DMS 273 (cell line): Measurements from ENCODE around the gene SLC6A18.

Experiments
- DNase-seq: peaks from one replicate; lab custom pipeline; 2025; ENCODE audit not compliant: unreplicated experiment; lab: John Stamatoyannopoulos, UW

Gene SLC6A18

GRCh38 chr5:1203311-1203967 is 21.7 kb upstream of the SLC6A18 start:
- no peak for DNase-seq

- no peak for DNase-seq
These were observed 21.1 kb upstream of the SLC6A18 start for GRCh38 chr5:1203968-1204692.

- DNase-seq = peak; percentile 73
These were observed 20.4 kb upstream of the SLC6A18 start for GRCh38 chr5:1204693-1205242.

DNA sequence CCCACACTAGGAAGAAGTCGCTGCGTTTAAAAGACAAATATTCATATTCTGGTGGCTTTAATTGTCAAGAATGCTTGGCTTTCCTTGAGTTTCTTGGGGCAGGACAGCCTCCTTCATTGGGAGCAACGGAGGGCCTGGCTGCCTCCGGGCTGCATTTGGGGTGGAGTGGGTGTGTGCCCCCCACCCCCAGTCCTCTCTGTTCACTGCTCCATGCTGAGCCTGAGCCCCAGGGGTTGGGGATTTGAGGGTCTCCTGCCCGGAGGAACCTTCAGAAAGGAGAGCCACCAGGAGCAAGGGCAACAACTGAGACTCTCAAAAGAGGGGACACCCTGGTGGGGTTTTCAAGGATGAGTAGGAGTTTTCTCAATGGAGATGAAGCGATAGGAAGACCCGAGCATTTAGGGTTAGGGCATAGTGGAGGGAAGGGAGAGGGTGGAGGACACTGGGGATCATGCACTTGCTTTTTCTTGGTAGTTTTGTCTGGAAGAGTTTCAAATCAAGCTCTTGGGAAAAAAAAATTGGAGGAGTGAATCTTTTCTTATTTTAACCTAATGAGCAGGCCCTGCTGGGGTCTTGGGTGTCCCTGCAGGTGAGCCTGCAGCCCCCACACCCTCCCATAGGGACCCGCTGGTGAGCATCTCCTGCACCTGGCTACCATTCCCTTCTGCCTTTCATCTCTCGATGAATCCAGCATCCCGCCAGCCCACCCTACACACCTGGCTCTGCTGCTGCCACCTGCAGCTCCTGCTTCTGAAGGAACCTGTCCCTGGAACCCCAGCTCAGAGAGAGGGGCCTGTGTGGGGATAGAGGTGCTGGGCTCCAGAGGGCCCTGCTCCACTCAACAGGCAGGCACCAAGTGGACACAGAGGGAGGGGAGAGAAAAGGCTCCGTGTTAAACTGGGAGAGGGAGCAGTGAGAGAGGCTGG is 19.7 kb upstream of the SLC6A18 start:
- no peak for DNase-seq

DNA sequence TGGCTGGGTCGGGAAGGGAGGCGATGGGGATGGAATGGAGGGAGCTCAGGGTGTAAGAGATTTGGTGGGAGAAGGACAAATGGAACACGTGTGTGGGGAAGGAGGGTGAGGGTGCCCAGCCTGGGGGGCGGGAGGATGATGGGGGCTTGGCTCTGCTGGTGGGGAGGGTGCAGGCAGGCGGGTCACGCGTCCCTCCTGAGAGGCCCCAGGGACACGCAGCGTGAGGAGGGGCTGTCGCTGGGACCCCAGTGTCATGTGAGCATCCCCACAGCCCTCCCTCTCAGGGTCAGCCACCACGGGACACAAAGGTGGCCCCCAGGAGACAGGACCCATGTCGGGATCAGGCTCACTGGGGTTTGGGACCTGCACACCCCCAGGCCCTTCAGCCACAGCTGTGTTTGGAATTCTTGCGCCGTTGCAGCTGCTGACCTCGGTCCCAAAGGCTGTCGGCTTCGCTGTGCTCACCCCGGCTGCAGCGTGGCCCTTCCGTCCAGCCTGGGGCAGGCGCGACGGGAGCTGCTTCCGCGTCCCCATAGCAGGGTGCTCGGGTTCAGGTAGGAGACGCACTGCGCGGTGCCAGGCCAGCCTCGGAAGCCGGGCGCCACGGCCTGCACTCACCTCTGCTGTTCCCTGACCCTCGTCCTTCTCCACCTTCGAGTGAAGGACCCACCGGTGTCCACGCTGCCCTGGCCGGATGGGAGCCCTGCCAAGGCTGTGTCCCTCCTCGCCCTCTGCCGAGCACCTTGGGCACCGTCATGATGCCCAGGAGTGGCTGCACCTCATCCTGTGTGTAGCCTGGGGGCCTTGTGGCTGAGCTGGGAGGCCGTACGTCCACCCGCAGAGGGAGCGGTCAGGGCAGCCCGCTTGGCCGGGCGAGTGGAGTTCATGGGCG is 18.4 kb upstream of the SLC6A18 start:
- DNase-seq = no peak

DNA sequence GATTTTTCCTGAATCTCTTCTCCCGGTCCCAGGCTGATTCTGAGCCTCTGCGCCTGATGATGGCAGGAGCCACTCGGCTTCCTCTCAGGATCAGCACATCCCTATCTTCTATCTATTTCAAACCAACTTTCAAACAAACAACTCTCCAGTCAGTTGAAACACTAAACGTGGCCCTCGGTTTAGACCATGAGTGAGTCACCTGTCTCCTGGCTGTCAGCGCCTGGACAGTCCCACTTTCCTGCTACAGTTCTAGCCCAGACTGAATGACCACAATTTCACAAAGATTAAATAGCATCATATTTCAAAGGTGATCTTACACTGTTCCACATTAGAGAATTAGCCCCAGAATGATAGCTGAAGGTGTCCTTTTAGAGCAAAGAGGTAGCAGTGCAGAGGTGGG is 17.6 kb upstream of the SLC6A18 start:
- DNase-seq = no peak

GRCh38 chr5:1208221-1208742 is 16.9 kb upstream of the SLC6A18 start:
- no peak for DNase-seq

- no peak for DNase-seq
These were observed 16.3 kb upstream of the SLC6A18 start for GRCh38 chr5:1208743-1209488.

DNA sequence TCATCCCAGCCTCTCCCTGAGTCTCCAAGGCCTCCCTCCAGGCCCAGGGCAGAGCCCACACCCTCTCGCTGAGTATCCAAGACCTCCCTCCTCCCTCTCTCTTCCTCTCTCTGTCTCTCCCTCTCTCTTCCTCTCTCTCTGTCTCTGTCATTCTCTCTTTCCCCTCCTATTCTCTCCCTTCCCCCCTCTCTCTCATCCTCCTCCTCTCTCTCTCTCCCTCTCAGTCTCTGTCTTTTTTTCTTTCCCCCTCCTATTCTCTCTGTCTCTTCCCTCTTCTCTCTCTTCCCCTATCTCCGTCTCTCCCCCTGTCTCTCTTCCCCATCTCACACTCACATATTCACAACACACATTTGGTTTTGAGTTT is 15.7 kb upstream of the SLC6A18 start:
- no peak for DNase-seq

DNA sequence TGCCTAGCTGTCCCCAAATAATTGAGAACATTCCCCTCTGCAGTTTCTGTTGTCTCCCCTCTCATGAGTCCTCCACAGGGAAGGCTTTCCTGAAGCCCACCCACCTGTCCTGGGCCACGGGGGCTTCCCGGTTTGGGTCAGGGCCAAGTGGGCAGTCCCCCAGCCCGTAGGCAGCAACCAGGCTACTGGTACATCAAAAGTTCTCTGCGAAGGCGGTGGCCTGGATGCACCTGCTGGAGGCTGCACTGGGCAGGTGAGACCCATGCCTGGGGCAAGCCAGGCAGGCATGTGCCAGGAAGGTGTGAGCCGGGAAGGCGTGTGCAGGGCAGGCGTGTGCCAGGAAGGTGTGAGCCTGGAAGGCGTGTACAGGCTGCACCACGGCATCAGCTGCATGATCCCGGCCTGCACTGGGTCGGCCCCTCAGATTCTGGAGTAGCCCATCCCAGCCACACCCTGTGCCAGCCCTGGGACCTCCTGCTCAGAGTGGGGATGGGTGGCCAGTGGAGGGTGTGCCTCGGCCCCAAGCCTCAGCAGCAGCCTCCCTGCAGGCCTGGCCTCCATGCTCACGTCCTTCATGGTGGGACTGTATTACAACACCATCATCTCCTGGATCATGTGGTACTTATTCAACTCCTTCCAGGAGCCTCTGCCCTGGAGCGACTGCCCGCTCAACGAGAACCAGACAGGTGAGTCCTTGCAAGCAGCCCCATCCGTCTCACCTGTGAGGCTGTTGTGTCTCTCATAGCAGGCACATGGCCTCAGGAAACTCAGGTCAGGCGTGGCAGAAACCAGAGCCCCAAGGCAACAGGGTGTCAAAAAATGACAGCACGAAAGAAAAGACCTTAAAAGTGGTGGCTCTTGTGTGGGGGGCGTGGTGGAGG is 15.0 kb upstream of the SLC6A18 start:
- DNase-seq = no peak

GRCh38 chr5:1210832-1211251 is 14.3 kb upstream of the SLC6A18 start:
- DNase-seq = no peak

DNA sequence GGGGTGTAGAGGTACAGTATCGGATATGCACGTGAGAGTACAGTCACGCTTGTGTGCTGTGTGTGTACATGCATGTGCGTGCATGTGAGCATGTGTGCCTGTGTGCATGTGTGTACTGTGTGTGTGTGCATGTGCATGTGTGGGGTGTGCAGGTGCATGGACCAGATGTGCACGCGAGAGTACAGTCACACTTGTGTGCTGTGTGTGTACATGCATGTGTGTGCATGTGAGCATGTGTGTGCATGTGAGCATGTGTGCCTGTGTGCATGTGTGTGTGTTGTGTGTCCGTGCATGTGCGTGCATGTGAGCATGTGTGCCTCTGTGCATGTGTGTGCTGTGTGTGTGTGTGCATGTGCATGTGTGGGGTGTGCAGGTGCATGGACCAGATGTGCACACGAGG is 13.5 kb upstream of the SLC6A18 start:
- no peak for DNase-seq

DNA sequence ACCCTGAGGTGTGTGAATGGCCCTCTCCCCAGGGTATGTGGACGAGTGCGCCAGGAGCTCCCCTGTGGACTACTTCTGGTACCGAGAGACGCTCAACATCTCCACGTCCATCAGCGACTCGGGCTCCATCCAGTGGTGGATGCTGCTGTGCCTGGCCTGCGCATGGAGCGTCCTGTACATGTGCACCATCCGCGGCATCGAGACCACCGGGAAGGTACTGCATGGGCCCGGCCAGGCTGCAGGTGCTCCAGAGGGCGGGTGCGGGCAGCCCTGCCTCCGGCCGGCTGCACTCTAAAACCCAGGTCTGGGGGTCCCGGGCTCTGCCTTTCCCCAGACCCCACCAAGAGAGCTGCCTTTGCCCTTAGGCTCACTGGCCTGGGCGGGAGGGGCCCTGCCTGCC is 12.9 kb upstream of the SLC6A18 start:
- DNase-seq = no peak

DNA sequence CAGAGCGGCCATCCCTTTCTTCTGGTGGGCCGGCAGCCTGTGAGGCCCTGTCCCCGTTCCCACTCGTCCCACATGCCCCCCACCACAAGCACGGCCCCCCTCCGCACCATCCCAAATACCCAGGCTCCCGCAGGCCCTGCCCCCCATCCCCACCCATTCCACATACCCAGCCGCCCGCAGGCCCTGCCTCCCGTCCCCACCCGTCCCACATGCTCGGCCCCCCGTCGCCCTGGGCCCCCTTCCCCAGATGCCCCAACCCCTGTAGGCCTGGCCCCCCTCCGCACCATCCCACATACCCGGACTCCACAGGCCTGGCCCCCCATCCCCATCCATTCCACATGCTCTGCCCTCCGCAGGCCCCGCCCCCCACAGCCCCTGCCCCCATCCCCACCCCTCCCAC is 12.3 kb upstream of the SLC6A18 start:
- DNase-seq = no peak

GRCh38 chr5:1213508-1214162 is 11.5 kb upstream of the SLC6A18 start:
- DNase-seq = no peak

DNA sequence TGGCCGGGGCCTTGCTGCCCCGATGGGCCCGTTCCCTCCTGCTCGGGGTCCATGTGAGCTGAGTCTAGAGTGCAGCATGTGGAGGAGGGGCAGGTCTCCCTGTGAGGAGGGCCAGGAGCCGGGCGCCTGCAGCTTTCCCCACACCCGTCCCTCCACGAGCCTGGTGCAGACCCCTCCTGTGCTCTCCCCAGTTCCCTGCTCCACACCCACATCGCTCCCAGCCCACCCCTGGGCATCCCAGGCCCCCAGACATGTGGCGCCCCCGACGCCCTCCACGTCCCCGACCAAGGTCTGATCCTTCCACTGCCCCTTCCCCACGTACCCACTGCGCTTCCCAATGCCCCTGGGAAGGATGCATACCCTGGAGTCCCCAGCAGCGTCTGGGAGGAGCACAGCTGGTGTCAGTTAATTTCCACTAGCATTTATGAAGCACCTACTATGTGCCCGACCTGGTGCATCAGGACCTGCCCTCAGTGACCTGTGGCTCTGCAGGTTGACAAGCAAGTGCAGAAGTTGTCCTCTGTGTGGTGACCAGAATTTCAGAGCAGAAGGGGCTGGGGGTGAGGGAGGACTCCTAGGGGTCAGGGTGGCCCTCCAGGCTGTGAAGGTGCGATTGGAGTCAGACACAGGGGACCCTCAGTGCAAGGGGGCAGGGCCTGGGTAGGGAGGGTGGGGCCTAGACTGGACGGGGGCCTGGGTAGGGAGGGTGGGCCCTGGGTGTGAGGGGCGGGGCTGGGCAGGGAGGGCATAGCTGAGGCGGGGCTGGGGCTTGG is 10.8 kb upstream of the SLC6A18 start:
- DNase-seq = no peak

GRCh38 chr5:1214936-1215220 is 10.3 kb upstream of the SLC6A18 start:
- DNase-seq = no peak
